ENCODE results near the gene MAP3K21.

Gene MAP3K21

DNA sequence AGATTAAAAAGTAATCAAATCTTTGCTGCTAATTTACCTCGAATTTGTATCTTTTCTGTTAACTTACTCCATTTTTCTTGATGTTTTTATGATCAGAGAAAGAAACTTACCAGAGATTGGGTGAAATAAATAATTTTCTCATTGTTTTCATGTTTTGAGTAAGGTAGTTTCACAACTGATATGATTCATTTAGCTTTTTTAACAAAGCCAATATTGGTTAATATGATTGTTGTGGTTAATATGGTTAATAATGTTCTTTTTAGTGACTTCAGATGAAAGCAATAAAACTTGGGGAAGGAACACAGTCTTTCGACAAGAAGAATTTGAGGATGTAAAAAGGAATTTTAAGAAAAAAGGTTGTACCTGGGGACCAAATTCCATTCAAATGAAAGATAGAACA is 48.1 kb downstream of the MAP3K21 start:
- H3K27me3 ChIP-seq (ENCODE audit: insufficient read depth, low read length) = no peaks in the 10 kb centered on the region
- WGBS = 91% methylated on average over 1 of the region's 2 CpGs
- H3K4me3 ChIP-seq (ENCODE audit: low read length) = no peak overlapping the region
- H3K27ac ChIP-seq (ENCODE audit: low read depth, low read length) = no peak overlapping the region
- no peak overlapping the region for H3K9ac ChIP-seq (ENCODE audit: low read depth, low read length)
- H3K9me3 ChIP-seq (ENCODE audit: insufficient read depth, low read depth, low read length) = no peaks in the 10 kb centered on the region
- H3K4me1 ChIP-seq (ENCODE audit: insufficient read depth, low read length) = no peaks in the 10 kb centered on the region
- peaks cover 32% of the 10 kb centered on the region for H3K36me3 ChIP-seq (ENCODE audit: insufficient read depth, low read length)

DNA sequence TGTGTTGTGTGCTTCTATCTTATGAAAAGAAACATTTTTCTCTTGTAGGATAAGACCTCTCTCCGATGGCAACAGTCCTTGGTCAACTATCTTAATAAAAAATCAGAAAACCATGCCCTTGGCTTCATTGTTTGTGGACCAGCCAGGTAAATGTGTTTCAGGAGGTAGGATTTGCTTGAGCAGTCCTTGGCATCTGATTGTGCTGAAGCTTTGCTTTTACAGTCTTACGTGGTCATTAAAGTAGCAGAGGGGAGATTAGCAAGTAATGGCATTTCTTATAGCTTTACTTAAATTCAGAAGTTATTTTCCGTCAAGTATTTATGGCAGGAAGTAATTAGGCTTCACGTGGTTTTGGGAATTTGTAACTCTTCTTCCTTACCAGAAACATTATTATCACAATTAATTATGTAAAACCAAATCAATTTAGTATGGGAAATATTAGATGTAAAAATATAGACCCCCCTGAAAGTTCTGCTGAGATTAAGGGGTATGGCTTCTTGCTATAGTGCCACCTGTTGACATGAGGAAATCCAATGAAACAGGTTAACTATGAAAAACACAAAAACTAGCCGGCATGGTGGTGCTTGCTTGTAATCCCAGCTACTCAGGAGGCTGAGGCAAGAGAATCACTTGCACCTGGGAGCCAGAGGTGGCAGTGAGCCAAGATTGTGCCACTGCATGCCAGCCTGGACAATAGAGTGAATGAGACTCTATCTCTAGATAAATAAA is 49.0 kb downstream of the MAP3K21 start:
- Histone ChIP-seq H3K27me3 (ENCODE audit: insufficient read depth, low read length) (no peaks in the 10 kb centered on the region), H3K4me1 (ENCODE audit: insufficient read depth, low read length) (no peaks in the 10 kb centered on the region), H3K27ac (ENCODE audit: low read depth, low read length) (no peak overlapping the region), H3K4me3 (ENCODE audit: low read length) (no peak overlapping the region), H3K9ac (ENCODE audit: low read depth, low read length) (no peak overlapping the region), H3K36me3 (ENCODE audit: insufficient read depth, low read length) (peaks cover 35% of the 10 kb centered on the region), H3K9me3 (ENCODE audit: insufficient read depth, low read depth, low read length) (no peaks in the 10 kb centered on the region)
- 95% methylated on average over 3 of the region's 5 CpGs for WGBS

DNA sequence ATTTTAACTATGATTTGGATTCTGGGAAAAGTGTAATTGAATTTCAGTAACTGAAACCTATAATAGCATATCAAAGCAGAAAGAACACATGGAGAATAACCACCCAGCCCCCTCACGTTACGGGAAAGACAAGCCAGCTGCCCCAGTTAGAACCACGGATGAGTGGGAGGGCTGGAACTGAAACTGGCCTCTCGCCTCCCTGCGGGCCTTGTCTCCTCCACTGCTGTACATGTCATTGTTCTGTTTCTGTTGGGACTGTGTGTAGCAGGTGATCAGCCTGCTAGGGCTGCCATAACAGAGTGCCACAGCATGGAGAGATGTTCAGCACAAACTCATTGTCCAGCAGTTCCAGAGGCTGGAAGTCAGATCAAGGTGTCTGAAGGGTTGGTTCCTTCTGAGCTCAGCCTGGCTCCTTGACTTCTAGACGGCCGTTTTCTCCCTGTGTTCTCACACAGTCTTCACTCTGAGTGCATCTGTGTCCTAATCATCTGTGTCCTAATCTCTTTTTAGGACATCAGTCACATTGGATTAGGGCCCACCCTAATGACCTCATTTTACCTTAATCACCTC is 52.4 kb downstream of the MAP3K21 start:
- peaks cover 7% of the 10 kb centered on the region for H3K9me3 ChIP-seq (ENCODE audit: insufficient read depth, low read depth, low read length)
- no peaks in the 10 kb centered on the region for H3K27me3 ChIP-seq (ENCODE audit: insufficient read depth, low read length)
- peaks cover 46% of the 10 kb centered on the region for H3K36me3 ChIP-seq (ENCODE audit: insufficient read depth, low read length)
- no peak overlapping the region for H3K27ac ChIP-seq (ENCODE audit: low read depth, low read length)
- H3K9ac ChIP-seq (ENCODE audit: low read depth, low read length) = no peak overlapping the region
- 88% methylated on average over 7 of the region's 7 CpGs for WGBS
- H3K4me3 ChIP-seq (ENCODE audit: low read length) = no peak overlapping the region
- no peaks in the 10 kb centered on the region for H3K4me1 ChIP-seq (ENCODE audit: insufficient read depth, low read length)

DNA sequence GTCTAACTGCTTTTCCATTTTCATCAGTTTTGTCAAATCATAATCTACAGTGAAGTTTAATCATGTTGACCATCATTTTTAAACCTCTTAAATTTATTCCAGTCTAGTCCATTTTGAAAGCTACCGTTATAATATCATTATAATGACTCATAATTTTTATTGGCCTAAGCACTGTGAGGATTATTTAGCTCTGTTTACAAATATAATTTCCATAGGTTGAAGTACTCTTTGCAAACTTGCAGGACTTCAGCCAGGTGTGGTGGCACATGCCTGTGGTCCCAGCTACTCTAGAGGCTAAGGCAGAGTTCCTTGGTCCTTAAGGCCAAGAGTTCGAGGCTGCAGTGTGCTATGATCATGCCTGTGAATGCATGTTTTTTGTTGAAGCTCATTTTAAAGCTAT is 54.3 kb downstream of the MAP3K21 start:
- no peak overlapping the region for H3K4me3 ChIP-seq (ENCODE audit: low read length)
- no peaks in the 10 kb centered on the region for H3K27me3 ChIP-seq (ENCODE audit: insufficient read depth, low read length)
- WGBS = 92% methylated on average over 1 of the region's 2 CpGs
- H3K27ac ChIP-seq (ENCODE audit: low read depth, low read length) = no peak overlapping the region
- no peak overlapping the region for H3K9ac ChIP-seq (ENCODE audit: low read depth, low read length)
- peaks cover 7% of the 10 kb centered on the region for H3K9me3 ChIP-seq (ENCODE audit: insufficient read depth, low read depth, low read length)
- H3K36me3 ChIP-seq (ENCODE audit: insufficient read depth, low read length) = peaks cover 46% of the 10 kb centered on the region
- no peaks in the 10 kb centered on the region for H3K4me1 ChIP-seq (ENCODE audit: insufficient read depth, low read length)

- H3K27me3 ChIP-seq (ENCODE audit: insufficient read depth, low read length) = no peaks in the 10 kb centered on the region
- no peaks in the 10 kb centered on the region for H3K4me1 ChIP-seq (ENCODE audit: insufficient read depth, low read length)
- no peak overlapping the region for H3K27ac ChIP-seq (ENCODE audit: low read depth, low read length)
- H3K9ac ChIP-seq (ENCODE audit: low read depth, low read length) = no peak overlapping the region
- WGBS = 97% methylated on average over 2 of the region's 3 CpGs
- H3K9me3 ChIP-seq (ENCODE audit: insufficient read depth, low read depth, low read length) = peaks cover 7% of the 10 kb centered on the region
- H3K36me3 ChIP-seq (ENCODE audit: insufficient read depth, low read length) = peaks cover 41% of the 10 kb centered on the region
- no peak overlapping the region for H3K4me3 ChIP-seq (ENCODE audit: low read length)
These were observed 56.5 kb downstream of the MAP3K21 start for GRCh38 chr1:233383984-233384383.

- no peak overlapping the region for H3K9ac ChIP-seq (ENCODE audit: low read depth, low read length)
- H3K27ac ChIP-seq (ENCODE audit: low read depth, low read length) = no peak overlapping the region
- H3K36me3 ChIP-seq (ENCODE audit: insufficient read depth, low read length) = peaks cover 26% of the 10 kb centered on the region
- H3K4me1 ChIP-seq (ENCODE audit: insufficient read depth, low read length) = no peaks in the 10 kb centered on the region
- H3K4me3 ChIP-seq (ENCODE audit: low read length) = no peak overlapping the region
- WGBS = 74% methylated on average over 2 of the region's 2 CpGs
- H3K9me3 ChIP-seq (ENCODE audit: insufficient read depth, low read depth, low read length) = peaks cover 7% of the 10 kb centered on the region
- H3K27me3 ChIP-seq (ENCODE audit: insufficient read depth, low read length) = no peaks in the 10 kb centered on the region
These were observed 58.8 kb downstream of the MAP3K21 start for GRCh38 chr1:233386336-233386735.

DNA sequence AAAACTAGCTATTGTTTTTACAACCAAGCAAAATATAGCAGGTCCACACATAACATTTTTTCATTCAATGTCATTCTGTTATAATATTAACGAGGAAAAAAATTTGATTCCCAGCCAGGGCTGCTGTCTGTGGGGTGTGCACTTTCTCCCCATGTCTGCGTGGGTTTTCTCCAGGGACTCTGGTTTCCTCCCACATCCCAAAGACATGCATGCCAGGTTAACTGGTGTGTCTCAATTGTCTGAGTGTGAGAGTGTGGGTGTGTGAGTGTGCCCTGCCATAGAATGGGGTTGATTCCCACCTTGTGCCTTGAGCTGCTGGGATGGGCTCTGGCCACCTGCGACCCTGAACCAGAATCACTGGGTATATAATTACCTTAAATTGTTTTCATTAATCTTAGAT is 60.1 kb downstream of the MAP3K21 start:
- H3K4me1 ChIP-seq (ENCODE audit: insufficient read depth, low read length) = no peaks in the 10 kb centered on the region
- no peak overlapping the region for H3K4me3 ChIP-seq (ENCODE audit: low read length)
- H3K27ac ChIP-seq (ENCODE audit: low read depth, low read length) = no peak overlapping the region
- no peaks in the 10 kb centered on the region for H3K27me3 ChIP-seq (ENCODE audit: insufficient read depth, low read length)
- 79% methylated on average over 2 of the region's 3 CpGs for WGBS
- peaks cover 15% of the 10 kb centered on the region for H3K36me3 ChIP-seq (ENCODE audit: insufficient read depth, low read length)
- H3K9ac ChIP-seq (ENCODE audit: low read depth, low read length) = no peak overlapping the region
- peaks cover 3% of the 10 kb centered on the region for H3K9me3 ChIP-seq (ENCODE audit: insufficient read depth, low read depth, low read length)

GRCh38 chr1:233389169-233389568 is 61.6 kb downstream of the MAP3K21 start:
- Histone ChIP-seq H3K27me3 (ENCODE audit: insufficient read depth, low read length) (no peaks in the 10 kb centered on the region), H3K9ac (ENCODE audit: low read depth, low read length) (no peak overlapping the region), H3K4me3 (ENCODE audit: low read length) (no peak overlapping the region), H3K36me3 (ENCODE audit: insufficient read depth, low read length) (peaks cover 1% of the 10 kb centered on the region; the same call in 1 of the 2 replicates), H3K9me3 (ENCODE audit: insufficient read depth, low read depth, low read length) (no peaks in the 10 kb centered on the region), H3K27ac (ENCODE audit: low read depth, low read length) (no peak overlapping the region), H3K4me1 (ENCODE audit: insufficient read depth, low read length) (0 out of 2 replicates have a peak, but pooled peaks cover 6% of the 10 kb centered on the region)
- 50% methylated on average over 1 of the region's 1 CpG for WGBS

- Histone ChIP-seq H3K27me3 (ENCODE audit: insufficient read depth, low read length) (no peaks in the 10 kb centered on the region), H3K9me3 (ENCODE audit: insufficient read depth, low read depth, low read length) (no peaks in the 10 kb centered on the region), H3K9ac (ENCODE audit: low read depth, low read length) (no peak overlapping the region), H3K4me1 (ENCODE audit: insufficient read depth, low read length) (0 out of 2 replicates have a peak, but pooled peaks cover 6% of the 10 kb centered on the region), H3K4me3 (ENCODE audit: low read length) (no peak overlapping the region), H3K27ac (ENCODE audit: low read depth, low read length) (no peak overlapping the region), H3K36me3 (ENCODE audit: insufficient read depth, low read length) (no peaks in the 10 kb centered on the region)
- 94% methylated on average over 1 of the region's 1 CpG for WGBS
These were observed 62.4 kb downstream of the MAP3K21 start for GRCh38 chr1:233389893-233390292.

- 86% methylated on average over 3 of the region's 3 CpGs for WGBS
- Histone ChIP-seq H3K36me3 (ENCODE audit: insufficient read depth, low read length) (no peaks in the 10 kb centered on the region), H3K9ac (ENCODE audit: low read depth, low read length) (no peak overlapping the region), H3K27me3 (ENCODE audit: insufficient read depth, low read length) (no peaks in the 10 kb centered on the region), H3K4me1 (ENCODE audit: insufficient read depth, low read length) (0 out of 2 replicates have a peak, but pooled peaks cover 6% of the 10 kb centered on the region), H3K9me3 (ENCODE audit: insufficient read depth, low read depth, low read length) (no peaks in the 10 kb centered on the region), H3K4me3 (ENCODE audit: low read length) (no peak overlapping the region), H3K27ac (ENCODE audit: low read depth, low read length) (no peak overlapping the region)
These were observed 63.6 kb downstream of the MAP3K21 start for GRCh38 chr1:233390842-233391737.

All from HUES64 (cell line).